GM23338 (cell line): Measurements from ENCODE around the gene ZBTB48. TPM values are rescaled to one million over a fixed set of nuclear protein-coding genes. Genes with fewer than 3 reads are reported as not detected.

Source experiments
- ATAC-seq: fragments of 200-7000 bp; cut with Tn5 transposase; 3 replicates; pipeline ENCODE4 v1.9.1; 2020
- DNase-seq: peaks from one replicate; pipeline ENCODE4 v3.0.0-alpha.2; 2015; ENCODE audit warnings: low spot score
- H2AFZ ChIP-seq: fragments of 200-600 bp; sonication (generic); 2 replicates; pipeline ENCODE4 v1.8.0; 2016; ENCODE audit warnings: antibody characterized with exemption, mild to moderate bottlenecking, moderate library complexity
- H3F3A ChIP-seq: fragments of 200-600 bp; sonication (generic); replicated peaks from 2 replicates; pipeline ENCODE4 v1.8.0; 2017; ENCODE audit warnings: antibody characterized with exemption, mixed run types, low read depth
- H3K27ac ChIP-seq: fragments of 200-600 bp; sonication (generic); 2 replicates; pipeline ENCODE4 v1.6.1; 2016; ENCODE audit warnings: low read depth
- H3K27me3 ChIP-seq: fragments of 200-600 bp; sonication (generic); 2 replicates; pipeline ENCODE4 v1.8.0; 2016; ENCODE audit warnings: mild to moderate bottlenecking, mixed run types, moderate library complexity; ENCODE audit not compliant: insufficient read depth
- H3K36me3 ChIP-seq: fragments of 200-600 bp; sonication (generic); 2 replicates; pipeline ENCODE4 v1.8.0; 2016; ENCODE audit warnings: mild to moderate bottlenecking; ENCODE audit not compliant: insufficient read depth
- H3K4me1 ChIP-seq: fragments of 200-600 bp; sonication (generic); 2 replicates; pipeline ENCODE4 v1.8.0; 2016; ENCODE audit warnings: mild to moderate bottlenecking, moderate library complexity; ENCODE audit not compliant: insufficient read depth
- H3K4me2 ChIP-seq: fragments of 200-600 bp; sonication (generic); 2 replicates; pipeline ENCODE4 v1.7.1; 2017; ENCODE audit warnings: mixed run types
- H3K4me3 ChIP-seq: fragments of 200-600 bp; sonication (generic); 2 replicates; pipeline ENCODE4 v1.6.1; 2016; ENCODE audit warnings: mixed run types
- H3K79me2 ChIP-seq: fragments of 200-600 bp; sonication (generic); replicated peaks from 2 replicates; pipeline ENCODE4 v1.8.0; 2017; ENCODE audit warnings: mild to moderate bottlenecking; ENCODE audit not compliant: insufficient read depth
- H3K9me2 ChIP-seq: fragments of 200-600 bp; sonication (generic); 2 replicates; pipeline ENCODE4 v1.8.0; 2017; ENCODE audit not compliant: insufficient read depth
- H4K20me1 ChIP-seq: fragments of 200-600 bp; sonication (generic); replicated peaks from 2 replicates; pipeline ENCODE4 v1.8.0; 2017; ENCODE audit warnings: mild to moderate bottlenecking; ENCODE audit not compliant: insufficient read depth
- H3K27ac Mint-ChIP-seq: 2 replicates; pipeline ENCODE4 v1.8.0; 2020; ENCODE audit warnings: inconsistent platforms, mild to moderate bottlenecking, moderate library complexity, mixed read lengths
- H3K27me3 Mint-ChIP-seq: 3 replicates; pipeline ENCODE4 v1.8.0; 2022; ENCODE audit warnings: low read depth, mild to moderate bottlenecking, moderate library complexity, mixed read lengths, inconsistent platforms; ENCODE audit not compliant: insufficient read depth, poor library complexity
- H3K36me3 Mint-ChIP-seq: 3 replicates; pipeline ENCODE4 v1.8.0; 2021; ENCODE audit warnings: low read depth, mild to moderate bottlenecking, inconsistent platforms, moderate library complexity, mixed read lengths
- H3K4me1 Mint-ChIP-seq: 3 replicates; pipeline ENCODE4 v1.8.0; 2020; ENCODE audit warnings: mild to moderate bottlenecking, inconsistent platforms, mixed read lengths
- H3K4me3 Mint-ChIP-seq: 3 replicates; pipeline ENCODE4 v1.8.0; 2021; ENCODE audit warnings: moderate library complexity, mild to moderate bottlenecking, inconsistent platforms, mixed read lengths
- H3K9me3 Mint-ChIP-seq: 3 replicates; pipeline ENCODE4 v1.8.0; 2020; ENCODE audit warnings: moderate library complexity, mild to moderate bottlenecking, inconsistent platforms, mixed read lengths
- CREB1 ChIP-seq: fragments of 250-450 bp; sonication (Bioruptor Pico); IDR thresholded peaks from 2 replicates; pipeline ENCODE4 v1.5.0; 2020; ENCODE audit warnings: low read depth, mild to moderate bottlenecking, moderate library complexity
- EZH2 ChIP-seq: fragments of 200-600 bp; sonication (generic); IDR thresholded peaks from one replicate; pipeline ENCODE4 v1.8.0; 2017; ENCODE audit warnings: antibody characterized with exemption, mild to moderate bottlenecking, low read depth; ENCODE audit not compliant: unreplicated experiment
- EZH2phosphoT487 ChIP-seq: fragments of 200-600 bp; sonication (generic); IDR thresholded peaks from one replicate; pipeline ENCODE4 v1.8.1; 2018; ENCODE audit warnings: antibody characterized with exemption; ENCODE audit not compliant: unreplicated experiment
- NANOG ChIP-seq: IDR thresholded peaks from 2 replicates; pipeline ENCODE4 v1.6.1; 2016; ENCODE audit warnings: antibody characterized with exemption, borderline replicate concordance
- REST ChIP-seq: IDR thresholded peaks from one replicate; pipeline ENCODE4 v1.6.1; 2018; ENCODE audit warnings: antibody characterized with exemption; ENCODE audit not compliant: unreplicated experiment
- STAT1 ChIP-seq: IDR thresholded peaks from one replicate; pipeline ENCODE4 v1.6.1; 2016; ENCODE audit warnings: antibody characterized with exemption; ENCODE audit not compliant: unreplicated experiment
- ZNF114 ChIP-seq: fragments of 250-450 bp; sonication (Bioruptor Pico); IDR thresholded peaks from 2 replicates; pipeline ENCODE4 v1.5.0; 2020; ENCODE audit warnings: mild to moderate bottlenecking, moderate library complexity
- ZNF331 ChIP-seq: fragments of 250-450 bp; sonication (Bioruptor Pico); IDR thresholded peaks from 2 replicates; pipeline ENCODE4 v1.5.0; 2020; ENCODE audit warnings: low read depth, mild to moderate bottlenecking, moderate library complexity
- ZNF462 ChIP-seq: fragments of 250-450 bp; sonication (Bioruptor Pico); IDR thresholded peaks from 2 replicates; pipeline ENCODE4 v1.5.0; 2020; ENCODE audit warnings: mild to moderate bottlenecking, moderate library complexity
- polyA plus RNA-seq: library from polyadenylated mRNA; unstranded; fragments of >200 nt; fragmentation: Nextera tagmentation; extraction: Ambion mirVana; gene quantifications from 2 replicates; pipeline ENCODE4 v1.2.1, GENCODE V29; 2016
- total RNA-seq: library from RNA; depleted of rRNA; stranded (reverse); fragments of >200 nt; shearing (Covaris generic); gene quantifications from 2 replicates; pipeline ENCODE4 v1.2.3, GENCODE V29; 2014
- TF ChIP-seq, protein P1 (sequence below): IDR thresholded peaks from 2 replicates; pipeline ENCODE4 v1.6.1; 2016; ENCODE audit warnings: antibody characterized with exemption

ZBTB48 gene
- total and polyA plus RNA-seq, 2 experiments from 2014 or later, result 17.3 to 25.5 TPM

GRCh38 chr1:6586404-6586816 is 6.6 kb downstream of the ZBTB48 start (continued):
- TF ChIP-seq ZNF462 (no peak), STAT1 (no peak), NANOG (no peak), EZH2 (no peak)

DNA sequence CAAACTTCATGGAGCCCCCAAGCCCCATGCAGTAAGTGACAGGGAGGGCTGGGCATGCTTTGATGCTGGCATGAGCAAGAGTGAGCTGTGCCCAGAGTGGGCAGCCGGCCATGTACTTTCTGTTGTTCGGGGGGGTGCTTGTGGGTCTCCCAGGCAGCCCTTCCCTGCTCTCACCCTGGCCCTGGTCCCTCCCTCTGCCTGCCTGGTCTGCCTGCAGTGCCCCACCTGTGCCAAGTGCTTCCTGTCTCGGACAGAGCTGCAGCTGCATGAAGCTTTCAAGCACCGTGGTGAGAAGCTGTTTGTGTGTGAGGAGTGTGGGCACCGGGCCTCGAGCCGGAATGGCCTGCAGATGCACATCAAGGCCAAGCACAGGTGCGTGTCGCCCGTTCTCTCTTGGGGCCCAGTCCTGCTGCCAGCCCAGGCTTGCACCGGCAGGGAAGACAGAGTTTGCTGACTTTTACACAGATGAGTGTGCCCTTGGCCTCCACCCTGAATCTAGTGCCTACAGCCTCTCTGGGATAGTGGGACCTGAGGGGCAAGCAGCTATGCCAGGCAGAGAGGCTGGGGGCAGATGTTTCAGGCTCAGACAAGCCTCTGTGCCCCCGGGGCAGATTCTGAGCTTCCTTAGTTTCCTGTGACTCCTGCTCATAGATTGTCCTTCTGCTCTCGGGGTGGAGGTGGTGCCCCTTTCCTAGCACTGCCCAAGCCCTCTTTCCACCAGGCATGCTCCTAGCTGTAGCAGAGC is 7.6 kb downstream of the ZBTB48 start:
- Histone ChIP-seq H3K4me3 (no peak overlapping the region), H3K4me1 (no peaks in the 10 kb centered on the region), H3K79me2 (0 out of 2 replicates have a peak, but pooled peaks cover 2% of the 10 kb centered on the region), H2AFZ (no peak overlapping the region), H3K27me3 (no peaks in the 10 kb centered on the region), H3F3A (peaks cover 14% of the 10 kb centered on the region; the same call in 1 of the 2 replicates), H3K4me2 (no peak overlapping the region), H4K20me1 (peaks cover 15% of the 10 kb centered on the region; the same call in 1 of the 2 replicates), H3K27ac (no peak overlapping the region; the same call in 1 of the 2 replicates), H3K9me2 (no peaks in the 10 kb centered on the region), H3K36me3 (no peaks in the 10 kb centered on the region)
- Mint-ChIP-seq H3K27ac (no peak overlapping the region; the same call in 1 of the 2 replicates), H3K36me3 (peaks cover 17% of the 10 kb centered on the region), H3K9me3 (no peaks in the 10 kb centered on the region), H3K27me3 (peaks cover 21% of the 10 kb centered on the region), H3K4me1 (peaks cover 6% of the 10 kb centered on the region; the same call in 1 of the 3 replicates), H3K4me3 (no peak overlapping the region)
- ATAC-seq (no peak), DNase-seq (no peak)
- TF ChIP-seq ZNF331 (CRISPR knock-in tag) (no peak), CREB1 (CRISPR knock-in tag) (no peak), REST (no peak), ZNF114 (CRISPR knock-in tag) (no peak), EZH2 (no peak), EZH2phosphoT487 (no peak)
- TF ChIP-seq, protein P1, sequence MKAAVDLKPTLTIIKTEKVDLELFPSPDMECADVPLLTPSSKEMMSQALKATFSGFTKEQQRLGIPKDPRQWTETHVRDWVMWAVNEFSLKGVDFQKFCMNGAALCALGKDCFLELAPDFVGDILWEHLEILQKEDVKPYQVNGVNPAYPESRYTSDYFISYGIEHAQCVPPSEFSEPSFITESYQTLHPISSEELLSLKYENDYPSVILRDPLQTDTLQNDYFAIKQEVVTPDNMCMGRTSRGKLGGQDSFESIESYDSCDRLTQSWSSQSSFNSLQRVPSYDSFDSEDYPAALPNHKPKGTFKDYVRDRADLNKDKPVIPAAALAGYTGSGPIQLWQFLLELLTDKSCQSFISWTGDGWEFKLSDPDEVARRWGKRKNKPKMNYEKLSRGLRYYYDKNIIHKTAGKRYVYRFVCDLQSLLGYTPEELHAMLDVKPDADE, result no peak
